GM23338 (cell line): ENCODE measurements around the gene MYRFL. TPM values are rescaled to one million over a fixed set of nuclear protein-coding genes. Genes with fewer than 3 reads are reported as not detected.
A peak's percentile ranks its signal among the peaks of the same experiment; 100 is the strongest.

ENCODE experiments used
- ATAC-seq: fragments of 200-7000 bp; cut with Tn5 transposase; 3 replicates; pipeline ENCODE4 v1.9.1; 2020
- DNase-seq: peaks from one replicate; pipeline ENCODE4 v3.0.0-alpha.2; 2015; ENCODE audit warnings: low spot score
- H2AFZ ChIP-seq: fragments of 200-600 bp; sonication (generic); 2 replicates; pipeline ENCODE4 v1.8.0; 2016; ENCODE audit warnings: antibody characterized with exemption, mild to moderate bottlenecking, moderate library complexity
- H3F3A ChIP-seq: fragments of 200-600 bp; sonication (generic); replicated peaks from 2 replicates; pipeline ENCODE4 v1.8.0; 2017; ENCODE audit warnings: antibody characterized with exemption, mixed run types, low read depth
- H3K27ac ChIP-seq: fragments of 200-600 bp; sonication (generic); 2 replicates; pipeline ENCODE4 v1.6.1; 2016; ENCODE audit warnings: low read depth
- H3K27me3 ChIP-seq: fragments of 200-600 bp; sonication (generic); 2 replicates; pipeline ENCODE4 v1.8.0; 2016; ENCODE audit warnings: mild to moderate bottlenecking, mixed run types, moderate library complexity; ENCODE audit not compliant: insufficient read depth
- H3K36me3 ChIP-seq: fragments of 200-600 bp; sonication (generic); 2 replicates; pipeline ENCODE4 v1.8.0; 2016; ENCODE audit warnings: mild to moderate bottlenecking; ENCODE audit not compliant: insufficient read depth
- H3K4me1 ChIP-seq: fragments of 200-600 bp; sonication (generic); 2 replicates; pipeline ENCODE4 v1.8.0; 2016; ENCODE audit warnings: mild to moderate bottlenecking, moderate library complexity; ENCODE audit not compliant: insufficient read depth
- H3K4me2 ChIP-seq: fragments of 200-600 bp; sonication (generic); 2 replicates; pipeline ENCODE4 v1.7.1; 2017; ENCODE audit warnings: mixed run types
- H3K4me3 ChIP-seq: fragments of 200-600 bp; sonication (generic); 2 replicates; pipeline ENCODE4 v1.6.1; 2016; ENCODE audit warnings: mixed run types
- H3K79me2 ChIP-seq: fragments of 200-600 bp; sonication (generic); replicated peaks from 2 replicates; pipeline ENCODE4 v1.8.0; 2017; ENCODE audit warnings: mild to moderate bottlenecking; ENCODE audit not compliant: insufficient read depth
- H3K9me2 ChIP-seq: fragments of 200-600 bp; sonication (generic); 2 replicates; pipeline ENCODE4 v1.8.0; 2017; ENCODE audit not compliant: insufficient read depth
- H4K20me1 ChIP-seq: fragments of 200-600 bp; sonication (generic); replicated peaks from 2 replicates; pipeline ENCODE4 v1.8.0; 2017; ENCODE audit warnings: mild to moderate bottlenecking; ENCODE audit not compliant: insufficient read depth
- H3K27ac Mint-ChIP-seq: 2 replicates; pipeline ENCODE4 v1.8.0; 2020; ENCODE audit warnings: inconsistent platforms, mild to moderate bottlenecking, moderate library complexity, mixed read lengths
- H3K27me3 Mint-ChIP-seq: 3 replicates; pipeline ENCODE4 v1.8.0; 2022; ENCODE audit warnings: low read depth, mild to moderate bottlenecking, moderate library complexity, mixed read lengths, inconsistent platforms; ENCODE audit not compliant: insufficient read depth, poor library complexity
- H3K36me3 Mint-ChIP-seq: 3 replicates; pipeline ENCODE4 v1.8.0; 2021; ENCODE audit warnings: low read depth, mild to moderate bottlenecking, inconsistent platforms, moderate library complexity, mixed read lengths
- H3K4me1 Mint-ChIP-seq: 3 replicates; pipeline ENCODE4 v1.8.0; 2020; ENCODE audit warnings: mild to moderate bottlenecking, inconsistent platforms, mixed read lengths
- H3K4me3 Mint-ChIP-seq: 3 replicates; pipeline ENCODE4 v1.8.0; 2021; ENCODE audit warnings: moderate library complexity, mild to moderate bottlenecking, inconsistent platforms, mixed read lengths
- H3K9me3 Mint-ChIP-seq: 3 replicates; pipeline ENCODE4 v1.8.0; 2020; ENCODE audit warnings: moderate library complexity, mild to moderate bottlenecking, inconsistent platforms, mixed read lengths
- CREB1 ChIP-seq: fragments of 250-450 bp; sonication (Bioruptor Pico); IDR thresholded peaks from 2 replicates; pipeline ENCODE4 v1.5.0; 2020; ENCODE audit warnings: low read depth, mild to moderate bottlenecking, moderate library complexity
- CTCF ChIP-seq, 2 experiments: fragments of 200-600 bp in 1 of 2; sonication (generic) in 1 of 2; conservative IDR thresholded peaks; 2 replicates each; pipeline versions ENCODE4 v1.5.1 to v1.6.1; 2016 to 2017; ENCODE audit warnings: antibody characterized with exemption in 2 of 2, low read depth in 2 of 2, mild to moderate bottlenecking in 2 of 2, moderate library complexity in 1 of 2
- EZH2 ChIP-seq: fragments of 200-600 bp; sonication (generic); IDR thresholded peaks from one replicate; pipeline ENCODE4 v1.8.0; 2017; ENCODE audit warnings: antibody characterized with exemption, mild to moderate bottlenecking, low read depth; ENCODE audit not compliant: unreplicated experiment
- EZH2phosphoT487 ChIP-seq: fragments of 200-600 bp; sonication (generic); IDR thresholded peaks from one replicate; pipeline ENCODE4 v1.8.1; 2018; ENCODE audit warnings: antibody characterized with exemption; ENCODE audit not compliant: unreplicated experiment
- JUNB ChIP-seq: IDR thresholded peaks from one replicate; pipeline ENCODE4 v1.6.1; 2016; ENCODE audit warnings: antibody characterized with exemption; ENCODE audit not compliant: unreplicated experiment
- NANOG ChIP-seq: IDR thresholded peaks from 2 replicates; pipeline ENCODE4 v1.6.1; 2016; ENCODE audit warnings: antibody characterized with exemption, borderline replicate concordance
- POLR2AphosphoS5 ChIP-seq: IDR thresholded peaks from 2 replicates; pipeline ENCODE4 v1.6.1; 2016; ENCODE audit warnings: antibody characterized with exemption, low read depth
- STAT1 ChIP-seq: IDR thresholded peaks from one replicate; pipeline ENCODE4 v1.6.1; 2016; ENCODE audit warnings: antibody characterized with exemption; ENCODE audit not compliant: unreplicated experiment
- ZNF114 ChIP-seq: fragments of 250-450 bp; sonication (Bioruptor Pico); IDR thresholded peaks from 2 replicates; pipeline ENCODE4 v1.5.0; 2020; ENCODE audit warnings: mild to moderate bottlenecking, moderate library complexity
- ZNF331 ChIP-seq: fragments of 250-450 bp; sonication (Bioruptor Pico); IDR thresholded peaks from 2 replicates; pipeline ENCODE4 v1.5.0; 2020; ENCODE audit warnings: low read depth, mild to moderate bottlenecking, moderate library complexity
- polyA plus RNA-seq: library from polyadenylated mRNA; unstranded; fragments of >200 nt; fragmentation: Nextera tagmentation; extraction: Ambion mirVana; gene quantifications from 2 replicates; pipeline ENCODE4 v1.2.1, GENCODE V29; 2016
- total RNA-seq: library from RNA; depleted of rRNA; stranded (reverse); fragments of >200 nt; shearing (Covaris generic); gene quantifications from 2 replicates; pipeline ENCODE4 v1.2.3, GENCODE V29; 2014
- TF ChIP-seq, protein P1 (sequence below): IDR thresholded peaks from 2 replicates; pipeline ENCODE4 v1.6.1; 2016; ENCODE audit warnings: antibody characterized with exemption
- TF ChIP-seq, protein P2 (sequence below): fragments of 250-450 bp; sonication (Bioruptor Pico); IDR thresholded peaks from 2 replicates; pipeline ENCODE4 v1.5.0; 2020; ENCODE audit warnings: mild to moderate bottlenecking, moderate library complexity
- TF ChIP-seq, protein P3 (sequence below): IDR thresholded peaks from one replicate; pipeline ENCODE4 v1.6.1; 2018; ENCODE audit warnings: antibody characterized with exemption; ENCODE audit not compliant: unreplicated experiment

Gene MYRFL
- total and polyA plus RNA-seq, 2 experiments from 2014 or later = 2.3 to 2.8 TPM

- H3K4me3 Mint-ChIP-seq = no peak overlapping the region
- H3K27ac Mint-ChIP-seq = no peak overlapping the region
- no peaks in the 10 kb centered on the region for H3K4me1 ChIP-seq
- no peaks in the 10 kb centered on the region for H3K9me2 ChIP-seq
- H3K27ac ChIP-seq = no peak overlapping the region
- ATAC-seq = no peak
- no peaks in the 10 kb centered on the region for H3K4me1 Mint-ChIP-seq
- no peaks in the 10 kb centered on the region for H3K27me3 ChIP-seq
- H3K4me3 ChIP-seq = no peak overlapping the region
- H3K36me3 Mint-ChIP-seq = no peaks in the 10 kb centered on the region
- H3F3A ChIP-seq = no peaks in the 10 kb centered on the region
- DNase-seq = no peak
- no peaks in the 10 kb centered on the region for H3K36me3 ChIP-seq
- no peak overlapping the region for H3K4me2 ChIP-seq
- TF ChIP-seq NANOG = no peak
- TF ChIP-seq EZH2 = no peak
- TF ChIP-seq, protein P1, sequence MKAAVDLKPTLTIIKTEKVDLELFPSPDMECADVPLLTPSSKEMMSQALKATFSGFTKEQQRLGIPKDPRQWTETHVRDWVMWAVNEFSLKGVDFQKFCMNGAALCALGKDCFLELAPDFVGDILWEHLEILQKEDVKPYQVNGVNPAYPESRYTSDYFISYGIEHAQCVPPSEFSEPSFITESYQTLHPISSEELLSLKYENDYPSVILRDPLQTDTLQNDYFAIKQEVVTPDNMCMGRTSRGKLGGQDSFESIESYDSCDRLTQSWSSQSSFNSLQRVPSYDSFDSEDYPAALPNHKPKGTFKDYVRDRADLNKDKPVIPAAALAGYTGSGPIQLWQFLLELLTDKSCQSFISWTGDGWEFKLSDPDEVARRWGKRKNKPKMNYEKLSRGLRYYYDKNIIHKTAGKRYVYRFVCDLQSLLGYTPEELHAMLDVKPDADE = no peak
- TF ChIP-seq STAT1 = no peak
- TF ChIP-seq ZNF114 (CRISPR knock-in tag) = no peak
- TF ChIP-seq EZH2phosphoT487 = no peak
- TF ChIP-seq POLR2AphosphoS5 = no peak
- TF ChIP-seq JUNB = no peak
- TF ChIP-seq, protein P2, sequence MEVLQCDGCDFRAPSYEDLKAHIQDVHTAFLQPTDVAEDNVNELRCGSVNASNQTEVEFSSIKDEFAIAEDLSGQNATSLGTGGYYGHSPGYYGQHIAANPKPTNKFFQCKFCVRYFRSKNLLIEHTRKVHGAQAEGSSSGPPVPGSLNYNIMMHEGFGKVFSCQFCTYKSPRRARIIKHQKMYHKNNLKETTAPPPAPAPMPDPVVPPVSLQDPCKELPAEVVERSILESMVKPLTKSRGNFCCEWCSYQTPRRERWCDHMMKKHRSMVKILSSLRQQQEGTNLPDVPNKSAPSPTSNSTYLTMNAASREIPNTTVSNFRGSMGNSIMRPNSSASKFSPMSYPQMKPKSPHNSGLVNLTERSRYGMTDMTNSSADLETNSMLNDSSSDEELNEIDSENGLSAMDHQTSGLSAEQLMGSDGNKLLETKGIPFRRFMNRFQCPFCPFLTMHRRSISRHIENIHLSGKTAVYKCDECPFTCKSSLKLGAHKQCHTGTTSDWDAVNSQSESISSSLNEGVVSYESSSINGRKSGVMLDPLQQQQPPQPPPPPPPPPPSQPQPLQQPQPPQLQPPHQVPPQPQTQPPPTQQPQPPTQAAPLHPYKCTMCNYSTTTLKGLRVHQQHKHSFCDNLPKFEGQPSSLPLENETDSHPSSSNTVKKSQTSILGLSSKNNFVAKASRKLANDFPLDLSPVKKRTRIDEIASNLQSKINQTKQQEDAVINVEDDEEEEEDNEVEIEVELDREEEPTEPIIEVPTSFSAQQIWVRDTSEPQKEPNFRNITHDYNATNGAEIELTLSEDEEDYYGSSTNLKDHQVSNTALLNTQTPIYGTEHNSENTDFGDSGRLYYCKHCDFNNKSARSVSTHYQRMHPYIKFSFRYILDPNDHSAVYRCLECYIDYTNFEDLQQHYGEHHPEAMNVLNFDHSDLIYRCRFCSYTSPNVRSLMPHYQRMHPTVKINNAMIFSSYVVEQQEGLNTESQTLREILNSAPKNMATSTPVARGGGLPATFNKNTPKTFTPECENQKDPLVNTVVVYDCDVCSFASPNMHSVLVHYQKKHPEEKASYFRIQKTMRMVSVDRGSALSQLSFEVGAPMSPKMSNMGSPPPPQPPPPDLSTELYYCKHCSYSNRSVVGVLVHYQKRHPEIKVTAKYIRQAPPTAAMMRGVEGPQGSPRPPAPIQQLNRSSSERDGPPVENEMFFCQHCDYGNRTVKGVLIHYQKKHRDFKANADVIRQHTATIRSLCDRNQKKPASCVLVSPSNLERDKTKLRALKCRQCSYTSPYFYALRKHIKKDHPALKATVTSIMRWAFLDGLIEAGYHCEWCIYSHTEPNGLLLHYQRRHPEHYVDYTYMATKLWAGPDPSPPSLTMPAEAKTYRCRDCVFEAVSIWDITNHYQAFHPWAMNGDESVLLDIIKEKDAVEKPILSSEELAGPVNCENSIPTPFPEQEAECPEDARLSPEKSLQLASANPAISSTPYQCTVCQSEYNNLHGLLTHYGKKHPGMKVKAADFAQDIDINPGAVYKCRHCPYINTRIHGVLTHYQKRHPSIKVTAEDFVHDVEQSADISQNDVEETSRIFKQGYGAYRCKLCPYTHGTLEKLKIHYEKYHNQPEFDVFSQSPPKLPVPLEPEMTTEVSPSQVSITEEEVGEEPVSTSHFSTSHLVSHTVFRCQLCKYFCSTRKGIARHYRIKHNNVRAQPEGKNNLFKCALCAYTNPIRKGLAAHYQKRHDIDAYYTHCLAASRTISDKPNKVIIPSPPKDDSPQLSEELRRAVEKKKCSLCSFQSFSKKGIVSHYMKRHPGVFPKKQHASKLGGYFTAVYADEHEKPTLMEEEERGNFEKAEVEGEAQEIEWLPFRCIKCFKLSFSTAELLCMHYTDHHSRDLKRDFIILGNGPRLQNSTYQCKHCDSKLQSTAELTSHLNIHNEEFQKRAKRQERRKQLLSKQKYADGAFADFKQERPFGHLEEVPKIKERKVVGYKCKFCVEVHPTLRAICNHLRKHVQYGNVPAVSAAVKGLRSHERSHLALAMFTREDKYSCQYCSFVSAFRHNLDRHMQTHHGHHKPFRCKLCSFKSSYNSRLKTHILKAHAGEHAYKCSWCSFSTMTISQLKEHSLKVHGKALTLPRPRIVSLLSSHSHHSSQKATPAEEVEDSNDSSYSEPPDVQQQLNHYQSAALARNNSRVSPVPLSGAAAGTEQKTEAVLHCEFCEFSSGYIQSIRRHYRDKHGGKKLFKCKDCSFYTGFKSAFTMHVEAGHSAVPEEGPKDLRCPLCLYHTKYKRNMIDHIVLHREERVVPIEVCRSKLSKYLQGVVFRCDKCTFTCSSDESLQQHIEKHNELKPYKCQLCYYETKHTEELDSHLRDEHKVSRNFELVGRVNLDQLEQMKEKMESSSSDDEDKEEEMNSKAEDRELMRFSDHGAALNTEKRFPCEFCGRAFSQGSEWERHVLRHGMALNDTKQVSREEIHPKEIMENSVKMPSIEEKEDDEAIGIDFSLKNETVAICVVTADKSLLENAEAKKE = no peak
- TF ChIP-seq, protein P3, sequence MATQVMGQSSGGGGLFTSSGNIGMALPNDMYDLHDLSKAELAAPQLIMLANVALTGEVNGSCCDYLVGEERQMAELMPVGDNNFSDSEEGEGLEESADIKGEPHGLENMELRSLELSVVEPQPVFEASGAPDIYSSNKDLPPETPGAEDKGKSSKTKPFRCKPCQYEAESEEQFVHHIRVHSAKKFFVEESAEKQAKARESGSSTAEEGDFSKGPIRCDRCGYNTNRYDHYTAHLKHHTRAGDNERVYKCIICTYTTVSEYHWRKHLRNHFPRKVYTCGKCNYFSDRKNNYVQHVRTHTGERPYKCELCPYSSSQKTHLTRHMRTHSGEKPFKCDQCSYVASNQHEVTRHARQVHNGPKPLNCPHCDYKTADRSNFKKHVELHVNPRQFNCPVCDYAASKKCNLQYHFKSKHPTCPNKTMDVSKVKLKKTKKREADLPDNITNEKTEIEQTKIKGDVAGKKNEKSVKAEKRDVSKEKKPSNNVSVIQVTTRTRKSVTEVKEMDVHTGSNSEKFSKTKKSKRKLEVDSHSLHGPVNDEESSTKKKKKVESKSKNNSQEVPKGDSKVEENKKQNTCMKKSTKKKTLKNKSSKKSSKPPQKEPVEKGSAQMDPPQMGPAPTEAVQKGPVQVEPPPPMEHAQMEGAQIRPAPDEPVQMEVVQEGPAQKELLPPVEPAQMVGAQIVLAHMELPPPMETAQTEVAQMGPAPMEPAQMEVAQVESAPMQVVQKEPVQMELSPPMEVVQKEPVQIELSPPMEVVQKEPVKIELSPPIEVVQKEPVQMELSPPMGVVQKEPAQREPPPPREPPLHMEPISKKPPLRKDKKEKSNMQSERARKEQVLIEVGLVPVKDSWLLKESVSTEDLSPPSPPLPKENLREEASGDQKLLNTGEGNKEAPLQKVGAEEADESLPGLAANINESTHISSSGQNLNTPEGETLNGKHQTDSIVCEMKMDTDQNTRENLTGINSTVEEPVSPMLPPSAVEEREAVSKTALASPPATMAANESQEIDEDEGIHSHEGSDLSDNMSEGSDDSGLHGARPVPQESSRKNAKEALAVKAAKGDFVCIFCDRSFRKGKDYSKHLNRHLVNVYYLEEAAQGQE = no peak
- TF ChIP-seq ZNF331 = no peak
- TF ChIP-seq CREB1 = no peak
- TF ChIP-seq CTCF (conservative IDR thresholded peaks at IDR 0.05; ENCODE audit: low read depth in 2 of 2) = no peak
- H2AFZ ChIP-seq = peak overlapping the region; percentile 69; the same call in 1 of the 2 replicates
- no peaks in the 10 kb centered on the region for H3K79me2 ChIP-seq
- H3K27me3 Mint-ChIP-seq = peaks cover 4% of the 10 kb centered on the region
- no peaks in the 10 kb centered on the region for H4K20me1 ChIP-seq
- no peaks in the 10 kb centered on the region for H3K9me3 Mint-ChIP-seq
These were observed 18.6 kb downstream of the MYRFL start for GRCh38 chr12:69843608-69844007.
